H9 (cell line): Measurements from ENCODE around the gene CDK5RAP1. TPM values are rescaled to one million over a fixed set of nuclear protein-coding genes. Genes with fewer than 3 reads are reported as not detected.

Source experiments
- DNase-seq: peaks from one replicate; pipeline ENCODE4 v3.0.0-alpha.2; 2017
- H2AFZ ChIP-seq: one replicate; pipeline ENCODE4 v1.6.1; 2013; ENCODE audit warnings: mild to moderate bottlenecking, low read length, control low read depth, moderate library complexity
- H2AK5ac ChIP-seq: 2 replicates; pipeline ENCODE4 v1.6.1; 2013; ENCODE audit warnings: low read length, control low read depth, mixed read lengths; ENCODE audit not compliant: insufficient read length
- H2BK120ac ChIP-seq: one replicate; pipeline ENCODE4 v1.6.1; 2013; ENCODE audit warnings: low read depth, mild to moderate bottlenecking, low read length, control low read depth, inconsistent platforms; ENCODE audit not compliant: poor library complexity, severe bottlenecking
- H2BK12ac ChIP-seq: 2 replicates; pipeline ENCODE4 v1.6.1; 2013; ENCODE audit warnings: low read length, control low read depth, mixed read lengths, low read depth; ENCODE audit not compliant: insufficient read length
- H2BK15ac ChIP-seq: 2 replicates; pipeline ENCODE4 v1.6.1; 2013; ENCODE audit warnings: low read depth, low read length, control low read depth
- H2BK20ac ChIP-seq: one replicate; pipeline ENCODE4 v1.6.1; 2013; ENCODE audit warnings: low read depth, mild to moderate bottlenecking, low read length, control low read depth, inconsistent platforms; ENCODE audit not compliant: poor library complexity, severe bottlenecking
- H2BK5ac ChIP-seq: 2 replicates; pipeline ENCODE4 v1.6.1; 2013; ENCODE audit warnings: low read length, control low read depth, mixed read lengths; ENCODE audit not compliant: insufficient read length
- H3K14ac ChIP-seq: 2 replicates; pipeline ENCODE4 v1.6.1; 2013; ENCODE audit warnings: low read length, control low read depth; ENCODE audit not compliant: insufficient read depth
- H3K18ac ChIP-seq: 2 replicates; pipeline ENCODE4 v1.6.1; 2013; ENCODE audit warnings: low read depth, mild to moderate bottlenecking, mixed read lengths, low read length, control low read depth; ENCODE audit not compliant: insufficient read length
- H3K23ac ChIP-seq: 2 replicates; pipeline ENCODE4 v1.6.1; 2013; ENCODE audit warnings: low read length, control low read depth, mixed read lengths, low read depth; ENCODE audit not compliant: insufficient read length
- H3K23me2 ChIP-seq: 2 replicates; pipeline ENCODE4 v1.6.1; 2013; ENCODE audit warnings: low read depth, mild to moderate bottlenecking, mixed read lengths, low read length, control low read depth; ENCODE audit not compliant: insufficient read length, poor library complexity, severe bottlenecking
- H3K27ac ChIP-seq: 2 replicates; pipeline ENCODE4 v1.5.1; 2013; ENCODE audit warnings: low read length, control low read depth, mixed read lengths, low read depth; ENCODE audit not compliant: insufficient read length
- H3K27me3 ChIP-seq: 2 replicates; pipeline ENCODE4 v1.6.1; 2013; ENCODE audit warnings: low read length, control low read depth, inconsistent platforms; ENCODE audit not compliant: insufficient read depth
- H3K4ac ChIP-seq: 2 replicates; pipeline ENCODE4 v1.6.1; 2013; ENCODE audit warnings: low read depth, mild to moderate bottlenecking, control low read depth, inconsistent platforms, low read length, moderate library complexity
- H3K4me1 ChIP-seq: 2 replicates; pipeline ENCODE4 v1.6.1; 2013; ENCODE audit warnings: low read length, control low read depth, inconsistent platforms; ENCODE audit not compliant: insufficient read depth
- H3K4me2 ChIP-seq: 2 replicates; pipeline ENCODE4 v1.6.1; 2013; ENCODE audit warnings: low read length, control low read depth, mixed read lengths; ENCODE audit not compliant: insufficient read length, insufficient read depth
- H3K56ac ChIP-seq: 2 replicates; pipeline ENCODE4 v1.6.1; 2013; ENCODE audit warnings: low read depth, mild to moderate bottlenecking, mixed read lengths, low read length, control low read depth; ENCODE audit not compliant: insufficient read length
- H3K79me1 ChIP-seq: 2 replicates; pipeline ENCODE4 v1.6.1; 2013; ENCODE audit warnings: low read depth, mild to moderate bottlenecking, moderate library complexity, low read length, control low read depth, inconsistent platforms; ENCODE audit not compliant: insufficient read depth, poor library complexity, severe bottlenecking
- H3K79me2 ChIP-seq: 2 replicates; pipeline ENCODE4 v1.6.1; 2013; ENCODE audit warnings: low read length, control low read depth, inconsistent platforms; ENCODE audit not compliant: insufficient read depth
- H3K9ac ChIP-seq: 2 replicates; pipeline ENCODE4 v1.6.1; 2013; ENCODE audit warnings: low read length, control low read depth, mixed read lengths; ENCODE audit not compliant: insufficient read length; ENCODE audit errors: extremely low read depth
- H3K9me3 ChIP-seq: one replicate; pipeline ENCODE4 v1.6.1; 2013; ENCODE audit warnings: low read depth, low read length, inconsistent platforms; ENCODE audit not compliant: control insufficient read depth
- H3T11ph ChIP-seq: one replicate; pipeline ENCODE4 v1.6.1; 2013; ENCODE audit warnings: mild to moderate bottlenecking, low read length, control low read depth, inconsistent platforms
- H4K20me1 ChIP-seq: one replicate; pipeline ENCODE4 v1.6.1; 2013; ENCODE audit not compliant: control insufficient read depth, insufficient read length, insufficient read depth
- H4K5ac ChIP-seq: 2 replicates; pipeline ENCODE4 v1.6.1; 2013; ENCODE audit warnings: low read depth, mild to moderate bottlenecking, mixed read lengths, low read length, control low read depth; ENCODE audit not compliant: insufficient read length
- H4K8ac ChIP-seq: replicated peaks from 2 replicates; pipeline ENCODE4 v1.6.1; 2013; ENCODE audit warnings: low read length, control low read depth, mixed read lengths, low read depth; ENCODE audit not compliant: insufficient read length
- H4K91ac ChIP-seq: 2 replicates; pipeline ENCODE4 v1.6.1; 2013; ENCODE audit warnings: low read depth, mild to moderate bottlenecking, moderate library complexity, mixed read lengths, low read length, control low read depth; ENCODE audit not compliant: insufficient read length
- H3K27ac Mint-ChIP-seq, 3 experiments: 2 replicates in 2 of 3; 3 replicates in 1 of 3; pipeline ENCODE4 v1.8.0; 2020 to 2021; ENCODE audit warnings: mixed read lengths in 3 of 3, mild to moderate bottlenecking in 1 of 3, moderate library complexity in 1 of 3
- H3K27me3 Mint-ChIP-seq: 2 replicates; pipeline ENCODE4 v1.8.0; 2021; ENCODE audit warnings: low read depth, mild to moderate bottlenecking, moderate library complexity, mixed read lengths
- H3K36me3 Mint-ChIP-seq, 3 experiments: 2 replicates in 2 of 3; 3 replicates in 1 of 3; pipeline ENCODE4 v1.8.0; 2020 to 2021; ENCODE audit warnings: low read depth in 3 of 3, mixed read lengths in 3 of 3; ENCODE audit not compliant: insufficient read depth in 1 of 3
- H3K4me1 Mint-ChIP-seq, 2 experiments: 2 replicates each; pipeline ENCODE4 v1.8.0; 2020; ENCODE audit warnings: mixed read lengths in 2 of 2
- H3K4me3 Mint-ChIP-seq, 2 experiments: 2 replicates in 1 of 2; 3 replicates in 1 of 2; pipeline ENCODE4 v1.8.0; 2020 to 2021; ENCODE audit warnings: mild to moderate bottlenecking in 2 of 2, mixed read lengths in 2 of 2, moderate library complexity in 1 of 2
- H3K9me3 Mint-ChIP-seq, 2 experiments: 2 replicates in 1 of 2; 3 replicates in 1 of 2; pipeline ENCODE4 v1.8.0; 2020; ENCODE audit warnings: mild to moderate bottlenecking in 2 of 2, mixed read lengths in 2 of 2, moderate library complexity in 1 of 2
- CTCF ChIP-seq: fragments of 200-600 bp; sonication (generic); conservative IDR thresholded peaks from 3 replicates; pipeline ENCODE4 v1.8.0; 2021; ENCODE audit warnings: antibody characterized with exemption, mild to moderate bottlenecking
- WGBS: extraction: QIAGEN DNeasy Blood & Tissue Kit; methylation state at CpG from one replicate; pipeline ENCODE4 v1.1.7; 2013; ENCODE audit warnings: missing lambda C conversion rate, low lambda C conversion rate, mixed read lengths; ENCODE audit not compliant: insufficient read length; ENCODE audit errors: extremely low coverage; 5-methylcytosine and 5-hydroxymethylcytosine counted together
- total RNA-seq: library from RNA; stranded (reverse); gene quantifications from 2 replicates; pipeline ENCODE4 v1.2.1, GENCODE V29; 2021

CDK5RAP1 gene
- total RNA-seq, 1 experiment from 2014 or later, result 66.4 TPM

- DNase-seq, result no peak
- H3K79me2 ChIP-seq, result no peaks in the 10 kb centered on the region
- H4K8ac ChIP-seq, result no peak overlapping the region
- H3K9me3 Mint-ChIP-seq, result no peaks in the 10 kb centered on the region
- WGBS, result no CpG with 5 or more reads among the region's 45 CpGs
- no peak overlapping the region for H3K27ac ChIP-seq
- H3K27me3 ChIP-seq, result peaks cover 12% of the 10 kb centered on the region; the same call in 1 of the 2 replicates
- H2BK20ac ChIP-seq, result no peak overlapping the region
- peaks cover 41% of the 10 kb centered on the region for H3K27me3 Mint-ChIP-seq
- no peak overlapping the region for H4K5ac ChIP-seq
- H2BK12ac ChIP-seq, result no peak overlapping the region
- H3K4me1 ChIP-seq, result no peaks in the 10 kb centered on the region
- H2BK120ac ChIP-seq, result no peak overlapping the region
- no peak overlapping the region for H3K4ac ChIP-seq
- H3K9me3 ChIP-seq, result no peaks in the 10 kb centered on the region
- H3K9ac ChIP-seq, result no peak overlapping the region
- H3K23me2 ChIP-seq, result peaks cover 12% of the 10 kb centered on the region
- H2BK5ac ChIP-seq, result no peak overlapping the region
- no peak overlapping the region for H3K27ac Mint-ChIP-seq
- peaks cover 12 to 19% of the 10 kb centered on the region in 2 experiments for H3K4me1 Mint-ChIP-seq
- H3K4me2 ChIP-seq, result peak overlapping the region; percentile 27
- H3K79me1 ChIP-seq, result no peaks in the 10 kb centered on the region
- H2AK5ac ChIP-seq, result no peak overlapping the region
- no peak overlapping the region for H3K18ac ChIP-seq
- H3K23ac ChIP-seq, result no peak overlapping the region
- no peak overlapping the region for H2BK15ac ChIP-seq
- H3T11ph ChIP-seq, result no peak overlapping the region
- no peak overlapping the region for H2AFZ ChIP-seq
- no peak overlapping the region for H3K56ac ChIP-seq
- peak overlapping the region; percentile 66 to 88 for H3K4me3 Mint-ChIP-seq
- TF ChIP-seq CTCF, result no peak
- H4K20me1 ChIP-seq, result peaks cover 2% of the 10 kb centered on the region
- H3K36me3 Mint-ChIP-seq, result no peaks in the 10 kb centered on the region
- no peak overlapping the region for H4K91ac ChIP-seq
- H3K14ac ChIP-seq, result no peak overlapping the region
These were observed 41.7 kb upstream of the CDK5RAP1 start for GRCh38 chr20:33443006-33443511.
